ENCODE measurements around the gene PRPF19.
A peak's percentile ranks its signal among the peaks of the same experiment; 100 is the strongest.

PRPF19 gene

GRCh38 chr11:60937811-60938210 lies 31.4 kb upstream of the PRPF19 start:
- no peak for DNase-seq (ENCODE audit: low spot score)

DNA sequence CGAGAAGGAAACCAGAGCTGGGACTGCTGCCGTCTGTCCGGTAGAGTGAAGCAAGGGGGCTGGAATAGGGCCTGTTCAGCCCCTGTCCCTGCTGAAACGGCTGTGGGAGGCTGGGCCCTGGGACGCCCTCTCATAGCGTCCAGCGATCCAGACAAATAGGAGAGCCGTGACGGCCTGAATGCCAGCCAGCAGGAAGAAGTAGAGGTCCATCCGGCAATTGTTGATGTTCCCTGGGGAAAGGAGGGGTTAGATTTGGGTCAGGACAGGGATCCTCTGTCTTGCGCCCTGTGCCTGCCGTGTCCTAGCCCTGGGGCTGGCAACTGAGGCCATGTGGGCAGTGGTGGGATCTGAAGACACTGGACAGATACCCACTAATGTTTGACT lies 30.8 kb upstream of the PRPF19 start:
- no peak for DNase-seq (ENCODE audit: low spot score)

DNA sequence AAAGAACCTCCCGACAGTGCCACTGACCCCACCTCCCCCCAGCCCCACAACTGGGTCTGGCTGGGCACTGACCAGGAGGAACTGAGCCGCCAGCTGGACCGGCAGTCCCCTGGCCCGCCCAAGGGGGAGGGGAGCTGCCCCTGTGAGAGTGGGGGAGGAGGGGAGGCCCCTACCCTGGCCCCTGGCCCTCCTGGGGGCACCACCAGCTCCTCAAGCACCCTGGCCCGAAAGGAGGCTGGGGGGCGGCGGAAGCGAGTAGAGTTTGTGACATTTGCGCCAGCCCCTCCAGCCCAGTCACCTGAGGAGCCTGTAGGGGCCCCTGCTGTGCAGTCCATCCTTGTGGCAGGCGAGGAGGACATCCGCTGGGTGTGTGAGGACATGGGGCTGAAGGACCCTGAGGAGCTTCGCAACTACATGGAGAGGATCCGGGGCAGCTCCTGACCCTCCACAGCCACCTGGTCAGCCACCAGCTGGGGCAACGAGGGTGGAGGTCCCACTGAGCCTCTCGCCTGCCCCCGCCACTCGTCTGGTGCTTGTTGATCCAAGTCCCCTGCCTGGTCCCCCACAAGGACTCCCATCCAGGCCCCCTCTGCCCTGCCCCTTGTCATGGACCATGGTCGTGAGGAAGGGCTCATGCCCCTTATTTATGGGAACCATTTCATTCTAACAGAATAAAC lies 30.2 kb upstream of the PRPF19 start:
- no peak for DNase-seq (ENCODE audit: low spot score)

DNA sequence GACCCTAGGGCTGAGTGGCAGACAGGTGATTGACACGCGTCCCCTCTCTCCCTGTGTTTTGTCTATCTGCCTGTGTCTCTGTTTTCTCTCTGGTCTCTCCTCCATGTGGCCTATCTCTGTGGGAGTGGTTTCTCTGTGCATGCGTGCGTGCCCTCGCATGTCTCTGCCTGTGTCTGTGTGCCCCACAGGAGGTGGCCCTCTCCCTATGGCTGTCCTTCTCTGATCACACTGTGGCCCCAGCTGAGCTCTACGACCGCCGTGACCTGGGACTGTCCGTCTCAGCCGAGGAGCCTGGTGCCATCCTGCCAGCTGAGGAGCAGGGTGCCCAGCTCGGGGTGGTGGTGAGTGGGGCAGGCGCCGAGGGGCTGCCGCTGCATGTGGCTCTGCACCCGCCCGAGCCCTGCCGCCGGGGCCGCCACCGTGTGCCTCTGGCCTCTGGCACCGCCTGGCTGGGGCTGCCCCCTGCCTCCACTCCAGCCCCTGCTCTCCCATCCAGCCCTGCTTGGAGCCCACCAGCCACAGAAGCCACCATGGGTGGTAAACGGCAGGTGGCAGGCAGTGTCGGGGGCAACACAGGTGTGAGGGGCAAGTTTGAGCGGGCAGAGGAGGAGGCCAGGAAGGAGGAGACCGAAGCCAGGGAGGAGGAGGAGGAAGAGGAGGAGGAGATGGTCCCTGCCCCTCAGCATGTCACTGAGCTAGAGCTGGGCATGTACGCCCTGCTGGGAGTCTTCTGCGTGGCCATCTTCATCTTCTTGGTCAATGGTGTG lies 29.5 kb upstream of the PRPF19 start:
- DNase-seq (ENCODE audit: low spot score), result no peak

DNA sequence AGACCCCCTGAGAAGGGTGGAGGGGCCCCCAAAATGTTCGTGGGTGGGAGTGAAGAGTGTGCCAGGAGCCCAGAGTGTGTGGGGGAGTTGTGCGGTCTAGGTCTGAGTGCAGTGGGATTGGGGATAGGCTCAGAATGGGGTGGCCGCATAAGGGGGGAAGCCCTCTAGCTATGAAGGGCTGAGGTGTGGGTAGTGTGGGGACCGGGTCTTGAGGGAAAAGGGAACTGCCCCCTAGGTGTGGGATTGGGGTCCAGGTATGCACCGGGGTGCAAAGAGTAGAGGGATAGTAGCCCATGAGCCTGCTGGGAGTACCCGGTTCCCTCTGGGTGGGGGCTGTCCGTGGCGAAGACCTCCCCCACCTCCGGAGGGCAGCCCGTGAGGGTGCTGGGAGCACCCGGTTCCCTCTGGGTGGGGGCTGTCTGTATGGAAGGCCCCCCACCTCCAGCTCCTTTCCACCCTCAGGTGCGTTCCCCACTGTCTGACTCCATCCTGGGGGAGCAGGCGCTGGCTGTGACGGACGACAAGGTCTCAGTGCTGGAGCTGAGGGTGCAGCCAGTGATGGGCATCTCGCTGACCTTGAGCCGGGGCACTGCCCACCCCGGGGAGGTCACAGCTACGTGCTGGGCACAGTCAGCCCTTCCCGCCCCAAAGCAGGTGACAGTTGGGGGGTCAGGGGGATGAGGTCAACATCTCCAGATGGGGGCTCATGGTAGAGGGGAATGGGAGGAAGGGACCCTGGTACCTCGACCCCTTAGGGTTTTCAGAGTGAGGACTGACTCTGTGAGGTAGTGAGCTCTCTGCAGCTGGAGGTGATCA lies 28.6 kb upstream of the PRPF19 start:
- no peak for DNase-seq (ENCODE audit: low spot score)

DNA sequence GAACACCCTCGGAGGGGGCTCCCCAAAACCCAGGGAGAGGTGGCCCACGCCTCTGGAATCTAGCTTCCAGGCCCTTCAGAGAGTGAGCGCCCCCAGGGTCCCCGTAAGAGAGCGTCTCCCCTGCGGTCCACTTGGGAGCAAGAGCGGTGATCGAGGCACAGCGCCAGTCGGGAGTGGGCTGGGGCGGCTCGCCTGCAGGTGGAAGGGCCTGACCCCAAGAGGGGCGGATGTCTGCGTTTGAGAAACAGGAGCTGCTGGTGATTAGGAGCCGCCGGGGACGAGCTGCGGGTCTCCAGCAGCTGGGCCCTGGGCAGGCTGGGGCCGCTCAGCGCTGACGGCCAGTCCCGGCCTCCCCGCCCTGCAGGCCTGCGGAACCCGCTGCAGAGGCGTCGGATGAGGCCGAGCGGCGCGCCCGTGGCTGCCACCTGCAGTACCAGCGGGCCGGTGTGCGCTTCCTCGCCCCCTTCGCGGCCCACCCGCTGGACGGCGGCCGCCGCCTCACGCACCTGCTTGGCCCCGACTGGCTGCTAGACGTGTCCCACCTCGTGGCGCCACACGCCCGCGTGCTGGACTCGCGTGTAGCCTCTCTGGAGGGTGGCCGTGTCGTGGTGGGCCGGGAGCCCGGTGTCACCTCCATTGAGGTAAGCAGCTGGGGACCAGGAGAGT lies 27.9 kb upstream of the PRPF19 start:
- DNase-seq (ENCODE audit: low spot score), result no peak

DNA sequence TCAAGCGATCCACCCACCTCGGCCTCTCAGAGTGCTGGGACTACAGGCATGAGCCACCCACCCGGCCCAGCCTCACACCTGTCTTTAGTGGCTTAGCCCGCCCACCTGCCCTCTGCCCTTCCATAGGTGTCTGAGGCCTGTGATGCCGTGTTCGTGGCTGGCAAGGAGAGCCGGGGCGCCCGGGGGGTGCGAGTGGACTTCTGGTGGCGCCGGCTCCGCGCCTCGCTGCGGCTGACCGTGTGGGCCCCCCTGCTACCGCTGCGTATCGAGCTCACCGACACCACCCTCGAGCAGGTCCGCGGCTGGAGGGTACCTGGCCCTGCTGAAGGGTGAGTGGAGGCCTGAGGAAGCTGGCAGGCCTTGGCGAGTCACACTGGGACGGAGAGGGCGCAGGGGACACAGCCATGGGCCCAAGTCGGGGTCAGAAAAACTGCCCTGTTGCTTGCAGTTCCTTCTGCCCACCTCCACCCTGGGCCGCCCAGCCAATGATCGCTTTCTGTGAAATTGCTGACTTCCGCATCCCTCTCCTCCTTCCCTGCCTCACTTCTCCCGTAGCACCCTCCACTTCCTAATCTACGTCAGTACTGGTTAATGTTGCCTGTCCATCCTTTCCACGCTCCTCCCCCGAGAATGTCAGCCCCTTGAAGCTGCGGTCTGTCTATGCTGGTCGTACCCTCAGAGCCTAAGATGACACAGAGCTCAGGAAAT lies 27.2 kb upstream of the PRPF19 start:
- DNase-seq (ENCODE audit: low spot score), result no peak

GRCh38 chr11:60932605-60933356 lies 26.4 kb upstream of the PRPF19 start:
- DNase-seq (ENCODE audit: low spot score), result no peak

GRCh38 chr11:60931917-60932316 lies 25.5 kb upstream of the PRPF19 start:
- no peak for DNase-seq (ENCODE audit: low spot score)

GRCh38 chr11:60930394-60930793 lies 24.0 kb upstream of the PRPF19 start:
- DNase-seq (ENCODE audit: low spot score), result no peak

DNA sequence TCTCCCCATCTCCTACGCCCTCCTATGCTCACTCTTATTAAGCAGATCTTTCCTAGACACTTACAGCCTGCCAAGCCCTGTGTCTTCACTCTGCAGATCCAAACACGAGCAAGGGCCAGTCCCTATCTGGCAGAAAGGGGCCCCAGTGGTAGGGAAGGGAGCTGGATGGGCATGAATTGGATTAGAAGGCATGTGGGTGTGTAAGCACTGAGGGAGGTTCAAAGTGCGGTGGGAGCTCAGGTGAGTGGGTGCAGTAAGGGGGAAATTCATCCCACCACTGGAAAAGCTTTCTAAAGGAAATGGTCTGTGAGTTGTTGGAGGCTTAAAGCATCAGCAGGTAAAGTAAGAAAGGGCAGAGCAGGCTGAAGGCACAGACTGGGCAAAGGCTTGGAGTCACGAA lies 23.4 kb upstream of the PRPF19 start:
- DNase-seq (ENCODE audit: low spot score), result no peak

GRCh38 chr11:60928563-60929001 lies 22.2 kb upstream of the PRPF19 start:
- no peak for DNase-seq (ENCODE audit: low spot score)

- no peak for DNase-seq (ENCODE audit: low spot score)
These were observed 21.2 kb upstream of the PRPF19 start for GRCh38 chr11:60927600-60927999.

GRCh38 chr11:60927061-60927592 lies 20.7 kb upstream of the PRPF19 start:
- DNase-seq (ENCODE audit: low spot score), result no peak

GRCh38 chr11:60926500-60926899 lies 20.1 kb upstream of the PRPF19 start:
- DNase-seq (ENCODE audit: low spot score), result no peak

GRCh38 chr11:60925868-60926267 lies 19.5 kb upstream of the PRPF19 start:
- no peak for DNase-seq (ENCODE audit: low spot score)

GRCh38 chr11:60924906-60925853 lies 18.8 kb upstream of the PRPF19 start:
- DNase-seq (ENCODE audit: low spot score), result no peak

DNA sequence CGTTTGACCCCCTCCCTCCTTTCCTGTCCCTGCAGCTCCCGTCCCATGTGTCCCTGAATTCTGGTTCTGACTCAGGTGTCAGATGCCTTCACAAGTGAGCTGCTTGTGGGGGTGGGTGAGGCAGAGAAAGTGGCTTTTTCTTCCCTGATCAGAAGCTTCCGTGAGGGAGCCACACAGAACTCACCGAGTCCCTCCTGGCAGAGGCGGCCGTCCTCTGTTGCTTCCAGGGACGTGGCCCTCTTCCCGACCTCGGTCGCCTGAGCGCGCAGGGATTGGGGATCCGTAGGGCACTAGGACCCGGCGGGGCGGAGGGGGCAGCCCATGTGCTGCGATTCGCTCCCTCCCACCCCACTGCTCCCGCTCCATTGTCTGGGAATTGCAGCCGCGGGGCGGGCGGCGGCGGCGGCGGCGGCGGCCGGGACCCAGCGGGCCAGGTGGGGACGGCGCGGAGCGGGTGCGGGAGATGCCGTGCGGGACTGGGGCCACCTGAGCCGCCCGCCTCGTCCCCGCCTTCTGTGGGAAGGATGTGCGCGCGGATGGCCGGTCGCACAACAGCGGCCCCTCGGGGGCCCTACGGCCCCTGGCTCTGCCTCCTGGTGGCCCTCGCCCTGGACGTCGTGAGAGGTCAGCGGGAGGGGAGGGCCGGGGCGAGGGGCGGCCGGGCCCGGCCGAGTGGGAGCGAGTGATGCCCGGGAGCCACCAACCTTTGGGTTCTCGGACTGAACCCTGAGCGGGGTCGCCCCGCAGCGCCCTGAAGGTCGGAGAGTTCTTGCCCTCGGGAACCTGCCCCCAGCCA lies 17.9 kb upstream of the PRPF19 start, which contains the start of gene TMEM132A:
Gene TMEM132A (plus strand): TSS at position 351 of the 796 bp plus-strand sequence. CDS start 174 bp downstream, at position 525.
- peak; percentile 83 for DNase-seq (ENCODE audit: low spot score)

GRCh38 chr11:60923800-60924109 lies 17.4 kb upstream of the PRPF19 start:
- no peak for DNase-seq (ENCODE audit: low spot score)

Measured in COLO829 (cell line).